Smooth muscle cell of bladder (primary cell): ENCODE measurements around the gene FBXW9. TPM values are rescaled to one million over a fixed set of nuclear protein-coding genes. Genes with fewer than 3 reads are reported as not detected.

Source experiments
- total RNA-seq: library from RNA; depleted of rRNA; stranded (reverse); fragments of >200 nt; gene quantifications from 2 replicates; pipeline ENCODE4 v1.2.3, GENCODE V29; 2014

FBXW9 gene
- 4.3 and 4.6 TPM in 2 replicates for total RNA-seq

GRCh38 chr19:12696366-12697335 is at the start of gene FBXW9:
Gene FBXW9, minus strand, starts transcription at chr19:12696631. Its CDS starts 50 bp downstream, at chr19:12696581.

GRCh38 chr19:12736995-12737834 is 40.8 kb upstream of the FBXW9 start, which contains the start of gene GET3:
Gene GET3, plus strand, starts transcription at chr19:12737497. Its CDS starts 9 bp downstream, at chr19:12737506.

GRCh38 chr19:12723641-12724426 is 27.4 kb upstream of the FBXW9 start, which contains the start of gene TNPO2:
Gene TNPO2, minus strand, starts transcription at chr19:12723932. Its CDS starts 2,955 bp downstream, at chr19:12720977.

GRCh38 chr19:12687496-12688196 is 8.8 kb downstream of the FBXW9 start, which contains the start of gene GNG14:
Gene GNG14, plus strand, starts transcription at chr19:12687998. Its CDS starts 51 bp downstream, at chr19:12688049.

GRCh38 chr19:12681074-12681987 is 15.1 kb downstream of the FBXW9 start, which contains the start of gene DHPS:
Gene DHPS, minus strand, starts transcription at chr19:12681880. Its CDS starts 114 bp downstream, at chr19:12681766.

GRCh38 chr19:12666265-12667048 is 30.0 kb downstream of the FBXW9 start, which contains the start of the genes MAN2B1 and WDR83:
Gene MAN2B1, minus strand, starts transcription at chr19:12666742. Its CDS starts 41 bp downstream, at chr19:12666701.
Gene WDR83, plus strand, starts transcription at chr19:12666807. Its CDS starts 2,984 bp downstream, at chr19:12669791.

Other genes with a start within 250 kb of the FBXW9 start
- gene ZNF709, start 211.8 kb downstream of the FBXW9 start, total RNA-seq: 3.3 and 4.3 TPM in 2 replicates
- 6.8 and 11.4 TPM in 2 replicates for gene ZNF564, start 145.1 kb downstream of the FBXW9 start, total RNA-seq
- 7.7 and 8.9 TPM in 2 replicates for gene ZNF490, start 85.8 kb downstream of the FBXW9 start, total RNA-seq
- gene ZNF791, start 85.7 kb downstream of the FBXW9 start, total RNA-seq: 11.2 and 14.1 TPM in 2 replicates
- gene MAN2B1, start 29.9 kb downstream of the FBXW9 start, total RNA-seq: 20.9 and 24.9 TPM in 2 replicates
- gene WDR83, start 29.8 kb downstream of the FBXW9 start, total RNA-seq: 8.8 and 11.3 TPM in 2 replicates
- 55.9 and 65.4 TPM in 2 replicates for gene DHPS, start 14.8 kb downstream of the FBXW9 start, total RNA-seq
- not detected in 2 replicates for gene GNG14, start 8.6 kb downstream of the FBXW9 start, total RNA-seq
- 19.8 and 27.3 TPM in 2 replicates for gene TNPO2, start 27.3 kb upstream of the FBXW9 start, total RNA-seq
- 140 and 192 TPM in 2 replicates for gene TRIR, start 38.1 kb upstream of the FBXW9 start, total RNA-seq
- 101 and 118 TPM in 2 replicates for gene GET3, start 40.9 kb upstream of the FBXW9 start, total RNA-seq
- not detected in 2 replicates for gene BEST2, start 55.2 kb upstream of the FBXW9 start, total RNA-seq
- 15.8 and 21.2 TPM in 2 replicates for gene HOOK2, start 78.9 kb upstream of the FBXW9 start, total RNA-seq
- gene JUNB, start 94.9 kb upstream of the FBXW9 start, total RNA-seq: 61.4 and 83.8 TPM in 2 replicates
- gene PRDX2, start 105.2 kb upstream of the FBXW9 start, total RNA-seq: 244 and 259 TPM in 2 replicates
- gene THSD8, start 105.4 kb upstream of the FBXW9 start, total RNA-seq: 0.46 TPM in 1 of 2 replicates, not detected in the other
- gene RNASEH2A, start 110.0 kb upstream of the FBXW9 start, total RNA-seq: 6.5 and 7.3 TPM in 2 replicates
- gene RTBDN, start 137.9 kb upstream of the FBXW9 start, total RNA-seq: not detected in 2 replicates
- gene MAST1, start 141.9 kb upstream of the FBXW9 start, total RNA-seq: 0.18 and 0.28 TPM in 2 replicates
- 30.4 and 35.7 TPM in 2 replicates for gene DNASE2, start 184.8 kb upstream of the FBXW9 start, total RNA-seq
- gene KLF1, start 190.6 kb upstream of the FBXW9 start, total RNA-seq: 0.09 TPM in 1 of 2 replicates, not detected in the other
- 15.4 and 17.2 TPM in 2 replicates for gene GCDH, start 194.5 kb upstream of the FBXW9 start, total RNA-seq
- gene SYCE2, start 222.7 kb upstream of the FBXW9 start, total RNA-seq: 0.14 TPM in 1 of 2 replicates, not detected in the other
- 42.1 and 52.3 TPM in 2 replicates for gene FARSA, start 237.1 kb upstream of the FBXW9 start, total RNA-seq
- 2,199 and 2,490 TPM in 2 replicates for gene CALR, start 242.0 kb upstream of the FBXW9 start, total RNA-seq
- gene RAD23A, start 249.2 kb upstream of the FBXW9 start, total RNA-seq: 43.9 and 64.8 TPM in 2 replicates